Heart right ventricle (tissue), 16 donors: Measurements from ENCODE around the gene TBX1. TPM values are rescaled to one million over a fixed set of nuclear protein-coding genes. Genes with fewer than 3 reads are reported as not detected.

Source experiments
- ATAC-seq, 8 donors: fragments of 200-7000 bp; cut with Tn5 transposase; one replicate each; pipeline ENCODE4 v1.9.1; 2020; ENCODE audit warnings: mild to moderate bottlenecking in 8 of 8, moderate library complexity in 8 of 8, moderate number of reproducible peaks in 1 of 8
- DNase-seq, 2 donors: peaks; one replicate each; pipeline ENCODE4 v3.0.0-alpha.2; 2020
- H3K27ac ChIP-seq, 10 donors: fragments of 200-600 bp; sonication (generic) in 2 of 10; one replicate each; pipeline versions ENCODE4 v1.5.0 to v1.8.0; 2020 to 2022; ENCODE audit warnings: mild to moderate bottlenecking in 3 of 10
- H3K27me3 ChIP-seq, 7 donors: fragments of 200-600 bp; one replicate each; pipeline ENCODE4 v1.8.0; 2021 to 2022; ENCODE audit warnings: mild to moderate bottlenecking in 2 of 7
- H3K36me3 ChIP-seq, 9 donors: fragments of 200-600 bp; sonication (generic) in 1 of 9; one replicate each; pipeline versions ENCODE4 v1.5.0 to v1.8.0; 2020 to 2022; ENCODE audit warnings: mild to moderate bottlenecking in 2 of 9
- H3K4me1 ChIP-seq, 9 donors: fragments of 200-600 bp; sonication (generic) in 1 of 9; one replicate each; pipeline versions ENCODE4 v1.5.0 to v1.8.0; 2020 to 2022; ENCODE audit warnings: mild to moderate bottlenecking in 4 of 9
- H3K4me3 ChIP-seq, 10 donors: fragments of 200-600 bp; sonication (generic) in 2 of 10; one replicate each; pipeline versions ENCODE4 v1.5.0 to v1.8.0; 2020 to 2022; ENCODE audit warnings: mild to moderate bottlenecking in 7 of 10, moderate library complexity in 2 of 10
- H3K9me3 ChIP-seq, 11 donors: fragments of 200-600 bp in 10 of 11; sonication (generic) in 2 of 11; one replicate each; pipeline versions ENCODE4 v1.5.0 to v1.8.0; 2013 to 2022; ENCODE audit warnings: mild to moderate bottlenecking in 2 of 11, control low read depth in 1 of 11, moderate library complexity in 1 of 11
- WGBS, 2 donors: extraction: QIAGEN DNeasy Blood & Tissue Kit; methylation state at CpG; one replicate each; pipeline ENCODE4 v1.1.7; 2013; ENCODE audit warnings: inconsistent platforms in 1 of 2; 5-methylcytosine and 5-hydroxymethylcytosine counted together
- intact Hi-C, 10 donors: fragments of 100-400 bp; cut with DNase I; formaldehyde crosslinking; loops; one replicate each; pipeline versions ENCODE4 v1.11.1 to v1.14.2; 2022
- polyA plus RNA-seq, 2 donors: library from polyadenylated mRNA; stranded (reverse); fragments of 200-250 nt; gene quantifications; one replicate each; pipeline ENCODE4 v1.2.3, GENCODE V29; 2013
- total RNA-seq, 10 donors: library from RNA; stranded (reverse); fragmentation: NEBNext Ultra II Directional in 3 of 10; extraction: Animal tissue kit (Norgen Biotek cat#: 25700) in 3 of 10; gene quantifications; one replicate each; pipeline versions ENCODE4 v1.2.1 to v1.2.4, GENCODE V29; 2021 to 2023
- TF ChIP-seq, protein P1 (sequence below), 9 donors: fragments of 200-600 bp; sonication (generic) in 2 of 9; IDR thresholded peaks; one replicate each; pipeline versions ENCODE4 v1.5.0 to v1.8.0; 2021 to 2022; ENCODE audit warnings: antibody characterized with exemption in 9 of 9, mild to moderate bottlenecking in 5 of 9, moderate library complexity in 1 of 9
- donor health status: Arrhythmogenic right ventricular cardiomyopathy.
- donor health status: ischemic (EF 13 %, LVEDD 7.1; RV severe dilation, severe dysfunction).
- donor health status: healthy with polysubstance abuse.
- donor health status: DM: no; HTN: yes; CAD: no.
- donor health status: DM: no; HTN: no; CAD: no.
- donor health status: ischemic (EF 25% LVEDD 6.9; RV normal size, moderate dysfunction).
- donor health status: ischemic (EF 25% LVEDD 5.7; RV mildly dilated, moderate dysfunction).
- donor health status: healthy.
- donor health status: DM: yes; HTN: yes; CAD: no.
- donor health status: Ischemic cardiomyopathy.
- donor health status: ischemic (EF 35%, LVEDD 5.7; RV mildly dilated, moderate dysfunction).
- donor health status: nonischemic (EF 11% LVEDD 7.7; RV severe dilation, severe dysfunction).
- donor health status: DM: yes; HTN: yes; CAD: no.
- donor health status: PGD.
- donor health status: ischemic (EF 29% LVEDD 5.4; RV normal size, mild dysfunction).
- donor health status: nonischemic (EF 23%, LVEDD 6.1; RV moderate dilation, normal function).

Gene TBX1
- total and polyA plus RNA-seq, 12 donors, result 0.53 to 1.8 (median 0.98) TPM

DNA sequence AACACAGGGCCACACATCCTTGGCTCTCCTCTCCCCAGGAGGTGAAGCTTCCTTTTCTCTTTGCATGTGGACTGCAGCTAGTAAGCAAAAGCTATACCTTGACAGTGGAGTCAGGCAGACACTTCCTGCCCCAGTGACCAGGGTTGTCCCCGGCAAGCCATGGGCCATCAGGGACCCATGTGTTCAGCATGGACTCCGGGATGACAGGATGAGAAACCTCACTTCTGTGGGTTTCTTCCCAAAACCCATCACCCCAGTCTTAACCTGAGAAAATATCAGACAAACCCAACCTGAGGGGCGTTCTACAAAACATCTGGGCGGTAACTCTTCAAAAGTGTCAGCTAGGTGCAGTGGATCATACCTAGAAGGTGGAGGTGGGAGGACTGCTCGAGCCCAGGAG, 53.9 kb downstream of the TBX1 start:
- H3K27ac ChIP-seq, result no peak overlapping the region
- no peaks in the 10 kb centered on the region for H3K36me3 ChIP-seq
- TF ChIP-seq, protein P1, sequence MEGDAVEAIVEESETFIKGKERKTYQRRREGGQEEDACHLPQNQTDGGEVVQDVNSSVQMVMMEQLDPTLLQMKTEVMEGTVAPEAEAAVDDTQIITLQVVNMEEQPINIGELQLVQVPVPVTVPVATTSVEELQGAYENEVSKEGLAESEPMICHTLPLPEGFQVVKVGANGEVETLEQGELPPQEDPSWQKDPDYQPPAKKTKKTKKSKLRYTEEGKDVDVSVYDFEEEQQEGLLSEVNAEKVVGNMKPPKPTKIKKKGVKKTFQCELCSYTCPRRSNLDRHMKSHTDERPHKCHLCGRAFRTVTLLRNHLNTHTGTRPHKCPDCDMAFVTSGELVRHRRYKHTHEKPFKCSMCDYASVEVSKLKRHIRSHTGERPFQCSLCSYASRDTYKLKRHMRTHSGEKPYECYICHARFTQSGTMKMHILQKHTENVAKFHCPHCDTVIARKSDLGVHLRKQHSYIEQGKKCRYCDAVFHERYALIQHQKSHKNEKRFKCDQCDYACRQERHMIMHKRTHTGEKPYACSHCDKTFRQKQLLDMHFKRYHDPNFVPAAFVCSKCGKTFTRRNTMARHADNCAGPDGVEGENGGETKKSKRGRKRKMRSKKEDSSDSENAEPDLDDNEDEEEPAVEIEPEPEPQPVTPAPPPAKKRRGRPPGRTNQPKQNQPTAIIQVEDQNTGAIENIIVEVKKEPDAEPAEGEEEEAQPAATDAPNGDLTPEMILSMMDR (IDR thresholded peaks at IDR 0.05), result no peak
- 92% methylated on average over 5 of the region's 5 CpGs for WGBS, 2 donors
- ATAC-seq, result no peak
- peaks cover 0 to 4% (median 0%) of the 10 kb centered on the region in 9 donors for H3K4me1 ChIP-seq
- H3K27me3 ChIP-seq, result no peaks in the 10 kb centered on the region
- H3K4me3 ChIP-seq, result no peak overlapping the region
- H3K9me3 ChIP-seq, result no peaks in the 10 kb centered on the region
- DNase-seq, result no peak
- intact Hi-C loops, result no loop called here

- Histone ChIP-seq H3K4me3 (no peak overlapping the region), H3K36me3 (no peaks in the 10 kb centered on the region), H3K4me1 (peaks cover 0 to 2% (median 0%) of the 10 kb centered on the region in 9 donors), H3K9me3 (no peaks in the 10 kb centered on the region), H3K27ac (no peak overlapping the region), H3K27me3 (no peaks in the 10 kb centered on the region)
- intact Hi-C loops, result no loop called here
- DNase-seq (no peak), ATAC-seq (no peak)
- WGBS, 2 donors, result 91 to 93% methylated on average over 18 of the region's 18 CpGs
- TF ChIP-seq, protein P1 (IDR thresholded peaks at IDR 0.05), result no peak
Measured at GRCh38 chr22:19815093-19815822, 54.7 kb downstream of the TBX1 start.

DNA sequence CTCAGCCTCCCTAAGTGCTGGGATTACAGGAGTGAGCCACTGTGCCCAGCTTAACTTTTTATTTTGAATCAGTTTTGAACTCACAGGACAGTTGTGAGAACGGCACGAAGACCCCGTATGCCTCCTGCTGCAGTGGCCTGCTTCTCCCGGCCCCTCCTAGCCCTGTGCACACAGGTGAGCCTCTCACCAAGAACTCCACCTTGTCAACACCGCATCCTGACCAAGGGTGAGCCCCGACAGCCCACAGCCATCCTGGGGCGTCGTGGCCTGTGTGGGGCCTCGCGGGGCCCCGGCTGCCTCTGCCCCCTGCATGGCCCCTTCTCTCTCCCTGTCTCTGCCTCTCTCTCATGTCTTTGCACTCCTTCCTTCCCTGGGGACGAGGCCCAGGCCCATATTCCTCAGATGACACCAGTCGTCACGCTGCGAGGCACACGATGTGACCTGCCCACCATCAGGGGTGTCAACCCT, 55.3 kb downstream of the TBX1 start:
- no peak for DNase-seq
- Histone ChIP-seq H3K27ac (no peak overlapping the region), H3K4me3 (no peak overlapping the region), H3K4me1 (peaks cover 0 to 2% (median 0%) of the 10 kb centered on the region in 9 donors), H3K27me3 (no peaks in the 10 kb centered on the region), H3K36me3 (no peaks in the 10 kb centered on the region), H3K9me3 (no peaks in the 10 kb centered on the region)
- TF ChIP-seq, protein P1 (IDR thresholded peaks at IDR 0.05), result no peak
- intact Hi-C loops, result no loop called here
- ATAC-seq, result no peak
- WGBS, 2 donors, result 87 to 91% methylated on average over 16 of the region's 16 CpGs

DNA sequence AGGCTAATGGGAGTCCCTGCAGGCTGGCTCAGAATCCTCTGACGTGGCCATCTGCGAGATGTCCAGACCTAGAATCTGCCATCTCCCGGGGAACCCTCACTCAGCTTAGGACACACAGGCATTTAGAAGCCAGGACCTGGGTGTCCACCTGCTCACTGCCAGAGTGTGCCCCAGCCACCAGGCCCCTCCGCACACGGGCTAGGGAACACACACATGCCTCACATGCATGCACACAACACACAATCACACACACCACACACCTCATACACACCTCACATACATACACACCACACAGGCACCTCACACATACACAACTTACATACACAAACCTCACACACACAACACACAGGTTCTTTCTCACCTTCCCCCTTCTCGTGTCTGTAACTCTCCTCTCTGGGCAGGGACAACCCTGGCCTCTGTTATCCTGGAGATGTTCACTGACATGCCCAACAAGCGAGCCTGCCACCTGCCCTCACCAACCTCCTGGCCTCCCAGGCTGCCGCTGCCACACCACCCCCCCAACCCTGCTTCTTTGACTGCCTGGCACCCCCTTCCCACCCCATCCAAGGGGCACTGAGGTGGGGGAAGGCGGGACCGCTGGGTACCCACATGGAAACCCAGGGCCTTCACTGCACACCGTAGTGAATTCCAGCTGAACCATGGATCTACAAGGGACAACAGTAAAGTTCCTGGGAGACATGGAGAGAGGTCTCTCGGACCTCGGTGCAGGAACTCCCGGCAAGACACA, 56.0 kb downstream of the TBX1 start:
- Histone ChIP-seq H3K4me3 (no peak overlapping the region), H3K36me3 (no peaks in the 10 kb centered on the region), H3K27ac (no peak overlapping the region), H3K27me3 (no peaks in the 10 kb centered on the region), H3K9me3 (no peaks in the 10 kb centered on the region), H3K4me1 (peaks cover 0 to 2% (median 0%) of the 10 kb centered on the region in 9 donors)
- 94% methylated on average over 14 of the region's 14 CpGs for WGBS, 2 donors
- ATAC-seq (no peak), DNase-seq (no peak)
- TF ChIP-seq, protein P1 (IDR thresholded peaks at IDR 0.05), result no peak
- intact Hi-C loops, result no loop called here

Other genes starting within 250 kb of the TBX1 start
- gene CLDN5, start 236.4 kb upstream of the TBX1 start, total RNA-seq, result 10 to 100 TPM; 19.8 to 72.7 (median 35.6) TPM
- 100 to 1,000 TPM in 1 of 2 donors, 10 to 100 TPM in 1; 77.3 to 102 TPM for gene CLDN5, start 236.4 kb upstream of the TBX1 start, polyA plus RNA-seq
- 100 to 1,000 TPM in 8 of 10 donors, 10 to 100 TPM in 2; 60.9 to 218 (median 144) TPM for gene SEPTIN5, start 46.3 kb upstream of the TBX1 start, total RNA-seq
- gene SEPTIN5, start 46.3 kb upstream of the TBX1 start, polyA plus RNA-seq, result 100 to 1,000 TPM in 1 of 2 donors, 10 to 100 TPM in 1; 56.5 to 104 TPM
- gene GP1BB, start 37.2 kb upstream of the TBX1 start, total RNA-seq, result 10 to 100 TPM in 1 of 10 donors, 1 to 10 TPM in 3, not detected in 6; 5.3 to 13.4 (median 6.4) TPM
- 10 to 100 TPM; 12.4 to 56.1 TPM for gene GP1BB, start 37.2 kb upstream of the TBX1 start, polyA plus RNA-seq
- 1 to 10 TPM in 8 of 10 donors, under 1 TPM in 2; 0.76 to 3.6 (median 1.8) TPM for gene GNB1L, start 94.1 kb downstream of the TBX1 start, total RNA-seq
- gene GNB1L, start 94.1 kb downstream of the TBX1 start, polyA plus RNA-seq, result 1 to 10 TPM; 2.0 to 9.3 TPM
- 10 to 100 TPM in 2 of 10 donors, 1 to 10 TPM in 8; 5.3 to 12.0 (median 7.2) TPM for gene RTL10, start 94.1 kb downstream of the TBX1 start, total RNA-seq
- gene RTL10, start 94.1 kb downstream of the TBX1 start, polyA plus RNA-seq, result 1 to 10 TPM; 4.0 to 6.5 TPM
- 100 to 1,000 TPM in 5 of 10 donors, 10 to 100 TPM in 5; 72.5 to 128 (median 101) TPM for gene COMT, start 181.0 kb downstream of the TBX1 start, total RNA-seq
- 100 to 1,000 TPM in 1 of 2 donors, 10 to 100 TPM in 1; 42.9 to 273 TPM for gene COMT, start 181.0 kb downstream of the TBX1 start, polyA plus RNA-seq
- 10 to 100 TPM; 28.5 to 59.9 (median 35.0) TPM for gene TXNRD2, start 181.0 kb downstream of the TBX1 start, total RNA-seq
- 100 to 1,000 TPM in 1 of 2 donors, 10 to 100 TPM in 1; 25.8 to 103 TPM for gene TXNRD2, start 181.0 kb downstream of the TBX1 start, polyA plus RNA-seq